Kidney tubule cell (primary cell): Measurements from ENCODE around the gene SLC17A9.
"Not testable (repeated sequence)": the region's sequence is repeated elsewhere in the genome, so short reads cannot be mapped to it uniquely, and the experiment has no call there.

Source experiments
- DNase-seq: peaks from one replicate; pipeline ENCODE4 v3.0.0-alpha.2; 2018; ENCODE audit warnings: low spot score

SLC17A9 gene

DNA sequence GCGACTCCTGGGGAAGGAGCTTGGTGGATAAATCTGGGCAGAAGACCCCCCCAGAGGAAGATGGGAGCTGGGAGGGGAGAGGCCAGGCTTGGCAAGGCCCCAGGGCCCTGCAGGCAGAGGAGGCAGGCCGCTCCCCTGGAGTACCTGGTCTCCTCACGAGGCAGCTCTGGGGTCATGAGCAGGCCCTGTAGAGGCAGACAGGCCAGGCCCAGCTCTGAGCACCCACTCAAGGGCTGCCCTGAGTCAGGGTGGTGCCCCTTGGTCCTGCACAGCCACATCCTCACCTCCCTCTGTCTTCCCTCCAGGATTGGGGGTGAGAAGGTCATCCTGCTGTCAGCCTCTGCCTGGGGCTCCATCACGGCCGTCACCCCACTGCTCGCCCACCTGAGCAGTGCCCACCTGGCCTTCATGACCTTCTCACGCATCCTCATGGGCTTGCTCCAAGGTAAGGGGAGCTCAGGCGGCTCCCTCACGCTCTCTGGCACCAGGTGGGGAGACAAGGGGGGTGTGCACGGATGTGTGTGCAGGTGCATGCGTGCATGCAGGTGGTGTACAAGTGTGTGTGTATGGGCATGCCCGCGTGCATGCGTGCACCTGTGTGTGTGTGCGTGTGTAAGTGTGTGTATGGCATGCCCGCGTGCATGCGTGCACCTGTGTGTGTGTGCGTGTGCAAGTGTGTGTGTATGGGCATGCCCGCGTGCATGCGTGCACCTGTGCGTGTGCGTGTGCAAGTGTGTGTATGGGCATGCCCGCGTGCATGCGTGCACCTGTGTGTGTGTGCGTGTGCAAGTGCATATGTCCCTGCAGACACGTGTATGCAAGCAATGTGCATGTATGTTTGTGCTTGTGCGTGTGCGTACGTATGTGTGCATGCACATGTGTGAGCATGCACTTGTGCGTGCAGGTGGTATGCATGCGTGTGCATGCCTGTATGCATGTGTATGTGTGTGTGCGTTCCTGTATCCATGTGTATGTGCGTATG lies 4.9 kb downstream of the SLC17A9 start:
- DNase-seq, result no peak

DNA sequence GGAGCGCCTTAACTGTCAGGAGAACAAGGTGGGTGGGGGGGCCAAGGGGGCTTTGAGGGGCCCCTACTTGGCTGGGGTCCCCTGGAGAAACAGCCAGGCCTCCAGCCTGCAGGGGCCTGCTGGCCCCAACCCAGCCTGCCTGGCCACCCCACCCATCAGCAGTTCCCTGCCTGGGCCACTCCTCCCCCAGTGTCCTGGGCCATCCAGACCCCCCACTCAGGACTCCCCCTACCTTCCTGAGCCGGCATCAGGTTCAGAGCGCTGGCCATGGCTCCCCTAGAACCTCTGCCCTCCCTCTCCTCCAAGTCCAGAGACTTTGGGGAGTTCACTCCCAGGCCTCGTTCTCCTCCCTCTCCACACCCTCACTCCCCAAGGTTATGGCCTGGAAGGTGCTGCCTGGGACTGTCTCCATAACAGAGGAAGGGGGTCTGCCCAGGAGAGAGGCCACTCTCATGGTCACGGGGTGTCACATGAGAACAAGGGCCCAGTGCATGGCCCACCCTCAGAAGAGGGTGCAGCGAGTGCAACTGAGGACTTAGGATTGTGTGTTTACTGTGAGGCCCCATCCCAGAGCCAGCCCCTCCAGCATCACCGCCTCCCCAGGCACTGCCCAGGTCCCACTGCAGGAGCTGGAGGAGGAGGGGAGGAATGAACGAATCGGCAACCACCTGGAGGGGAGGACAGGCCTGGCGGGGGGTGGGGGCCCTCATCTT lies 6.0 kb downstream of the SLC17A9 start:
- DNase-seq, result no peak

DNA sequence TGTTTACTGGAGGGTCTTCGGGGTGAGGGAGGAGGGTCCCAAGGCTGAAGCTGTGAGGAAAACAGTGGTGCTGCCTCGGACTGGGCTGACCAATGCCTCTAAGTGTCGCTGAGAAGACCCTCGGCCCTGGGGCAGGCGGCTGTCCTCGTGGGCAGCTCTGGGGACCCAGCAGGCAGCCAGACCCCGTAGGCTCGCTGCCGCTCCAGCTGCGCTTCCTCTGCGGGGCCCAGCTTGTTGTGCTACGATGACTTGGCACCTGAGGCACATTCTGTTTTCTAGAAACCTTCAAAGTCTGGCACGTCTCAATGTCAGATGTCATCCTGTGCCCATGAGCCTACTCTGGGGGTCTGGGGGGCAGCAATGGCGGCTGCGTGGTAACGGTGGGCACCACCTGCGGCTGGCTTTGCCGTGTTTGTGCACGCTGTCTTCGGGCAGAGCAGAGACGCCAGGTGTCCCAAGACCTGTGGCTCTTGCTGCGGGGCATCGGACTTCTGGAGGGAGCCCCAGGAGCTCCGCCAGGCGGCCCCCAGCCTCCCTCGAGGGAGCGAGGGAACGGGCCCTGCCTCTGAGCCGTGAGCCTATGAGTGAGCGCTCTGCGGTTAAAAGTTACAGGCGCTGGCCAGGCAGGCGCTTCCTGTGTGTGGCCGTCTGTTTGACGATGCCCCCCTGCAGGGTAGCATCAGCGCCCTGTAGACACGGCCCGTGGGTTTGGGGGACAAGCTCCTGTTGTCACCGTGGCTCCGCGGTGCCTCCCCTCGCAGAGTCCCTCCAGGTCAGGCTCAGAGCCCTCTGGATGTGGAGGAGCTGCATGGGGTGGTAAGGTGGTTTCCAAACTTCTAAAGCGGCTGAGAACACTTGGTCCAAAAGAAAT lies 6.8 kb downstream of the SLC17A9 start:
- no peak for DNase-seq

DNA sequence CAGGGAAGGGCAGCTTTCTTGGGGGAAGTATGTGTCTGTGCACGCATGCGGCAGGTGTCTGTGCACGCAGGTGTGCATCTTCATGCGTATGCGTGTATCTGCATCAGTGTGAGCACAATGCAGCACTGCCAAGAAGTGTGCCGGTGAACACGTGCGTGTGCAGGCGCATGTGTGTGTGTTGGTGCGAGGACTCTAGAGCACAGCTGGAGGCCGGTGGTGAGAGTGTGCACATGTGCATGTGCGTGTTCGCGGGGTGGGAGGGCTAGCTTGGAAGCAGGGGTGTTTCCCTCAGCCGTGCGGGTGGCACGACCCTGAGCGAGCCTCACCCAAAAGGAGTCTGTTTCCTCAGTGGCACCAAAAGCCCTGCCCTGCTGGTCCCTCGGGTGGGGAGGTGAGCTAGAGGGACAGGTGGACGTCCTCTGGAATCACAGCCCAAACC lies 7.5 kb downstream of the SLC17A9 start:
- no peak for DNase-seq

DNA sequence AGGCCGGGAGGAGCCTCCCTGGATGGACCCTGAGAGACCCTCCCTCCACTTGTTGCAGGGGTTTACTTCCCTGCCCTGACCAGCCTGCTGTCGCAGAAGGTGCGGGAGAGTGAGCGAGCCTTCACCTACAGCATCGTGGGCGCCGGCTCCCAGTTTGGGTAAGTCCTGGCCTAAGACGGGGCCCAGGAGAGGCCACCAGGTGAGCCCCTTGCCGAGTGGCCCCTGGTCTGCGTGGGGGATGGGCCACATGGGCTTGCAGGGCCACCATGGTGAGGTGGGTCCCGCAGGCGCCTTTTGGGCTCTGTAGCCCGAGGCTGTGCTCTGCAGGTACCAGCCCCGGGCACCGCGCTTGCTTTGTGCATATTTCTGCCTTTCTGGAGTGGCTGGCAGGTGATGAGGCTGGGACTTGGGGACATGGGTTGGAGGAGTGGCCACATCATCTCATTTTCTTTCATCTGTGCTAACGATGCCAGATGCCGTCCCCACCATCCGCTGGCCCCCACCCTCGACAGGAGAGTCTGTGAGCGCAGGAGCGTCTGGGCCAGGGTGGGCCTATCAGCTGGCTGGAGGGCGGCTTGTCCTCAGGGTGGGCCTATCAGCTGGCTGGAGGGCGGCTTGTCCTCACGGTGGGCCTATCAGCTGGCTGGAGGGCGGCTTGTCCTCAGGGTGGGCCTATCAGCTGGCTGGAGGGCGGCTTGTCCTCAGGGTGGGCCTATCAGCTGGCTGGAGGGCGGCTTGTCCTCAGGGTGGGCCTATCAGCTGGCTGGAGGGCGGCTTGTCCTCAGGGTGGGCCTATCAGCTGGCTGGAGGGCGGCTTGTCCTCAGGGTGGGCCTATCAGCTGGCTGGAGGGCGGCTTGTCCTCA lies 8.2 kb downstream of the SLC17A9 start:
- not testable (repeated sequence) for DNase-seq

DNA sequence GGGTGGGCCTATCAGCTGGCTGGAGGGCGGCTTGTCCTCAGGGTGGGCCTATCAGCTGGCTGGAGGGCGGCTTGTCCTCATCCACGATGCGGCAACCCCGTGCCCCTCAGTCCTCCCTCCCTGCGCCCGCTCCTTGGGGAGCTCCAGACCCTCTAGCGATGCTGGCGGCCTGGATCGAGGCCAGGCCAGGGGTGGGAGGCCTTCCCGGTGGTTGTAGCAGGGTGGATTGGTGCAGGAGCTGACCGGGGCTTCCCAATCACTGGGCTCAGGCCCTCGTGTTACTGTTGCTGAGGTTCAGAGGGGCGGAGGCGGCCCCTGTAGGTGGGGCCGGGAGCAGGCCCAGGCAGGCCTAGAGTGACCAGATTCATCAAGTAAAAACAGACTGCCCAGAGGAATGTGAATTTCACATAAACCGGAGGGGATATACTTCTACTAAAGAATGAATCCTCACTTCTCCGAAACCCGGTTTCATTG lies 8.8 kb downstream of the SLC17A9 start:
- no peak for DNase-seq

DNA sequence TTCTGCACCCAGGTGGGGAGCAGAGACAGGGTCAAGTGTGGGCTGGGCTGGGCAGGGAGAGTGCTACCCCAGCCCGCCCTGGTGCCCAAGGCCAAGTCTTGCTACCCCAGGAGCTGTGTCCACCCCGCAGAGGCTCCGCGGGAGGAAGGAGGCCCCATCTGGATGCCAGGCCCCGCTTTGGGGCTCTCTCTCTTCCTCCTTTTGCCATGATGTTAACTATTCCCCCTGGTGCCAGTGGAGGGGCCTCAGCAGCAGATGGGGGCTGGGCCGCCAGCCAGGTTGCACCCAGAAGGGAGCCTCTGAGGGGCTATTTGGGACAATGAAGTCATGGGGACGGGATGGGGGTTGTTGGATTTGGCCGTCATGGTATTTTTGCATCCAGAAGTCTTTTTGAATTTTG lies 9.3 kb downstream of the SLC17A9 start:
- no peak for DNase-seq

DNA sequence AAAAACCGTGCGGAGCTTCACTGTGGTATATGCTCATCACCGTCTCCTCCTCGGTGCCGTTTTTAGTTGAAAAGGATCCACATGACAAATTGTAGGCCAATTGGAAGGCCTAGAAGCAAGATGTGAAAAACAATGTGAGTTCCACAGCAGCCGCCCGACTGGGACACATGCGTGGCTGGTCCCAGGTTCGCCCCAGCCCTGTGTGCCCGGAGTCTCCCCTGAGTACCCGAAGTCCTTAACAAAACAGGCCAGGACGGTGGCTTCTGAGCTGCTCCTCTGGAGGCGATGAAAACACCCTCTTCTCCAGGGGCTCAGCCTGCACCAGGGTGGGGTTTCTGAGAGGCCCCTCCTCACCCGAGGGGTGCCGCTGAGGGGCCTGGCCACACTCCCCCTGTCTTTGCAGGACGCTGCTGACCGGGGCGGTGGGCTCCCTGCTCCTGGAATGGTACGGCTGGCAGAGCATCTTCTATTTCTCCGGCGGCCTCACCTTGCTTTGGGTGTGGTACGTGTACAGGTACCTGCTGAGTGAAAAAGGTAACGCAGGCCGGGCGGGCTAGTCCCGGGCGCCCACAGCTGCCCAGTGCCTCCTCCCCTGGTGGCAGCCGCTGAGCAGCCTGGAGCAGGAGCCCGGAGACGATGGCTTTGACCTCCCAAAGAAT lies 9.8 kb downstream of the SLC17A9 start:
- no peak for DNase-seq

DNA sequence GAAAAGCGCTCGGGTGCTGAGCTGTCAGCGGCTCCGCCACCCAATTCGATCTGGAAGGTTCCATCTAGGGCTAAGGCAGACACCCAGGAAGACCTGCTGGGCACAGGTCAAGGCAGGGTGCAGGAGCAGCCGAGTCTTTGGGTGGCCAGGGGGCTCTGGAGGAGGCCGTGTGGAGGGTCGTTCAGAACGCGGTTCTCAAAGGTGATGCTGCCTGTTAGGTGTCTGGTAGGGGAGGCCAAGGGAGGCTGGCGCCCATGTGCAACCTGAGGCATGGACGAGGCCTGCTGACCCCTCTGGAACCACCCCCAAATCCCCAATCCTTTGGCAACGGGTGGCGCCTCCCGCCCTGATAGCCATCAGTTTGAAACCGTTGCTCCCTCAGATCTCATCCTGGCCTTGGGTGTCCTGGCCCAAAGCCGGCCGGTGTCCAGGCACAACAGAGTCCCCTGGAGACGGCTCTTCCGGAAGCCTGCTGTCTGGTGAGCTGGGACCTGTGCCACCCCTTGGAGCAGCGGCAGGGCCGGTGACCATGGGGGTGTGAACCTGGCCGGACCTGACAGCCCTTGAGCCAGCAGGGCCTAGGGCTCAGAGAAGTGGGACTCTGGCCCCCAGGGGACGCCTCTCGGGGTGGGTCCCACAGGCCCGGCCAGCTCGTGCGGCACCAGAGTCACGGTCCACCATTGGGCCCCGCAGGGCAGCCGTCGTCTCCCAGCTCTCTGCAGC lies 10.5 kb downstream of the SLC17A9 start:
- no peak for DNase-seq

DNA sequence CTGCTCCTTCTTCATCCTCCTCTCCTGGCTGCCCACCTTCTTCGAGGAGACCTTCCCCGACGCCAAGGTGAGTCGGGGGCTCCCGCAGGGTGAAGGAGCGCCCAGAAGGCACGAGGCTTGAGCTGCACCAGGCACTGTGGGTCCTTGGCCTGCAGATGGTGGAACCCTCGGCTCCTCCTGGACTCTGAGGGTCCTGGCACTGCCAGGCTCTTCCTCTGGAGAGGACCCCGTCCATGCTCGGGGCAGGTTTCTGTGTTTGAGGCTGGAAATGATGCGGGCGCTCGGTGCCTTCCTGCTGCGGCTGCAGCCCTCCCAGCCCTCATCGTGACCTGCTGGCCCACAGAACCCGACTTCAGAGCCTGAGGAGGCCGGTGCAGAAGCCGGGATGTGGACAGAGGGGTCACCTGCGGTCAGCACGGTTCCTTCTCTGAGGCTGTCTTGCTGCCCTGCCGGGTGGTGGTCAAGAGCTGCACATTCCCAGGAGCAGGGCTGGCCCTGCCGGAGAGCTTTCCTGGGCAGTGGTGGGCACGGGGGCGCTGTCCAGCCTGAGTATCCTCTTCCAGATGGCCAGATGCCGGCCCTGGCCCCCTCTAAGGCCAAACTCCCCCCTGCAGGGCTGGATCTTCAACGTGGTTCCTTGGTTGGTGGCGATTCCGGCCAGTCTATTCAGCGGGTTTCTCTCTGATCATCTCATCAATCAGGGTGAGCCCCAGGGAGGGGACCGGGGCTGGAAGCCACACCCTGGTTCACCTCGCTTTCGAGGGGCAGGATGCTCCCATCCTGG lies 11.3 kb downstream of the SLC17A9 start:
- DNase-seq, result no peak

DNA sequence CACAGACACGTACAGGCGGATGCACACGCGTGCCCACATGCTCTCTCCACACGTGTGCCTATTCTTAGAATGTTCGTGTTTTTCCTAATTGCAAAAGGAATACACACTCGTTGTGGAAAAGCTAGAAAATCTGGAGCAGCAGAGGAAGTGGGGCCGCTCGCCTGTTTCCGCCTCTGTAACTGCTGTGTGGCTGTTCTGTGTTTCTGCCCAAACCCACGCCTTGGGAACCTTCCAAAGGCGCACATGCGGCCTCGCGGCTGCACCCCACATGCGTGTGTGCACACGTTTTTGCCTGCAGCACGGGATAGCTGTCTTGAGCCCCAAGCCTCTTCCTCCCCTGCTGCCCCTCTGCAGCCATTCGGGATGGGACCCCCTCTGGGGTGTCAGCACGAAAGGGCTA lies 12.2 kb downstream of the SLC17A9 start:
- DNase-seq, result no peak

DNA sequence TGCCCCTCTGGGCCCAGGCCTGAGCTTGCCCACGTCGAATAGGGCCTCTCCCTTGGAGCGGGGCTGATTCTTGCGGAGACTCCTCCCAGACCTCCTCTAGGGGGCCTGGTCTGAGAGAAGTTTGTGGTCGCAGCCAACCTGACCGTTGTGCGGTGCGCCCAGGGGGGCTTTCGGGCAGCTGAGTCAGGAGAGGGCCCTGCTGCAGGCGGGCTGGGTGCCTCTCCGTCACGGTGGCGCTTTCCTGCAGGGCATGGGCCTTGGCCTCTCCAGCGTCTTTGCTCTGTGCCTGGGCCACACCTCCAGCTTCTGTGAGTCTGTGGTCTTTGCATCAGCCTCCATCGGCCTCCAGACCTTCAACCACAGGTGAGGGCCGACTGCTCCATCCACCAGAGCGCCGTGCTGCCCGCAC lies 12.9 kb downstream of the SLC17A9 start:
- no peak for DNase-seq

DNA sequence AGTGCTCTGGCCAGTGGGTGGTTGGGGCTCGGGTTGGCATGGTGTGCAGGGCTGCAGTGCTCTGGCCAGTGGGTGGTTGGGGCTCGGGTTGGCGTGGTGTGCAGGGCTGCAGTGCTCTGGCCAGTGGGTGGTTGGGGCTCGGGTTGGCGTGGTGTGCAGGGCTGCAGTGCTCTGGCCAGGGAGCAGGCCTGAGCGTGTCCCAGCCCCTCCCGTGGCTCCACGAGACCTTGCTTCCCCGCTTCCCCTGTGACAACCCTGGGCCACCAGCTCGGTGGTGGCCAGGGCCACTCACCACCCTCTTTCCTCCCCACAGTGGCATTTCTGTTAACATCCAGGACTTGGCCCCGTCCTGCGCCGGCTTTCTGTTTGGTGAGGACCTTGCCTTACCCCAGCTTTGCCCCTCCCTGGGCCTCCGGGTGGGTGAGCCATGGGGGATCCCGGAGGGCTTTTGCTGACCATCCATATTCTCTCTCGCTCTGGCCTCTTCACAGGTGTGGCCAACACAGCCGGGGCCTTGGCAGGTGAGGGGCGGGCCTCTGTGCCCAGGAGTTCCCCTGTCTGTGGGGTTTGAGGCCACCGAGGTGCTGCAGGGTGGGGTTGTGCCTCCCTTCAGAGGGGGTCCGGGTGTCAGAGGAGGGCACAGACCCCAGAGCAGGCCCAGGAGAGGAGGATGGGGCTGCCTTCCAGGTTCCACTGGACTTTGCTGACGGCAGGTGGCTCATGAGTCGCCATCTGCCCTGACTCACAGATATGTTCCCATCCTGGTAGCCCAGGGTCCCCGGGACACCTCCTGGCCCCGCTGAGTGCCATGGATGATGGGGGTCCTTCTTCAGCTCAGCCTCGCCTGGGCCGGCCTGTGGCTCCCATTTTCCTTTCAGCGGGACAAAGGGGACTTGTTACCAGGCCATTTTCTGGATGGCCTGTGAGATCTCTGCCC lies 14.0 kb downstream of the SLC17A9 start:
- no peak for DNase-seq

DNA sequence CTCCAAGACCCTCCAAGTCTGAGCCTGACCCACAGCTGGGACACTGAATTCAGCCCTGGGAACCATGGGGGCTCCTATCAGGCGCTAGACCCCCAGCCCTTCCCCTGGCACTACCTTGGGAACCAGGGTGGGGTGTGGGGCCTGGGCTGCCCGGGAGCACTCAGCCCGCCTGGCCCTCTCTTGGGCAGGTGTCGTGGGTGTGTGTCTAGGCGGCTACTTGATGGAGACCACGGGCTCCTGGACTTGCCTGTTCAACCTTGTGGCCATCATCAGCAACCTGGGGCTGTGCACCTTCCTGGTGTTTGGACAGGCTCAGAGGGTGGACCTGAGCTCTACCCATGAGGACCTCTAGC lies 14.6 kb downstream of the SLC17A9 start:
- no peak for DNase-seq

DNA sequence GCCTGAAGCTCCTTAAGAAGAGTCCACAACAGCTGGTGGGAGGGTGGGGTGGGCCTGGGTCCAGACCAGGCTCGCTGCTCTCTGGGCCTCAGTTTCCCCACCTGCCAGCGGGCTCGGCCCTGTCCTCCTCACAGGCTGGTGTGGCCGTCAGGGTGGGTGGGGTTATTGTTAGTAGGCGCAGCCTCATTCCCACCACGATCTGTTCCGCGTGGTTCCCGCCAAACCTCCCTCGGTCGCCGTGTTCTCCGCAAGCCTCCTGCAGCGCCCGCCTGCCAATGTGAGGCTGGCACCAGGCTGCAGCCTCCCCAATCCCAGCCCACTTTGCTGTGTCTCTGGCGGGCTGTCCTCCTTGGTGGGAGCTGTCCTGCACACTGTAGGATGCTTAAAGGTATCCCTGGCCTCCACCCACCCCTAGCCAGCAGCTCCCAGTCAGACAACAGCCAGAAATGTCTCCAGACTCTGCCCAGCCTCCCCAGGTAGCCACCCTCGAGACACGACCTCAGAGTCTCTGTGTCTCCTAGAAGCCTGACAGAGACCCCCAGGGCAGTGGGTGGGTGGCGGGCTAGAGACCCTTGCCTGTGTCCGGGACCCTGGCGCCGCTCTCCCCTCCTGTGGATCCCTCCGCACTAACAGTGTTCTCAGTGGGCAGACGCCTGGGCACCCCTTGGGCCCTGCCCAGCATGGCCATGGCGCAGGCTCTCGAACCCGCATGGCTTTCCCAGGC lies 15.3 kb downstream of the SLC17A9 start:
- no peak for DNase-seq

DNA sequence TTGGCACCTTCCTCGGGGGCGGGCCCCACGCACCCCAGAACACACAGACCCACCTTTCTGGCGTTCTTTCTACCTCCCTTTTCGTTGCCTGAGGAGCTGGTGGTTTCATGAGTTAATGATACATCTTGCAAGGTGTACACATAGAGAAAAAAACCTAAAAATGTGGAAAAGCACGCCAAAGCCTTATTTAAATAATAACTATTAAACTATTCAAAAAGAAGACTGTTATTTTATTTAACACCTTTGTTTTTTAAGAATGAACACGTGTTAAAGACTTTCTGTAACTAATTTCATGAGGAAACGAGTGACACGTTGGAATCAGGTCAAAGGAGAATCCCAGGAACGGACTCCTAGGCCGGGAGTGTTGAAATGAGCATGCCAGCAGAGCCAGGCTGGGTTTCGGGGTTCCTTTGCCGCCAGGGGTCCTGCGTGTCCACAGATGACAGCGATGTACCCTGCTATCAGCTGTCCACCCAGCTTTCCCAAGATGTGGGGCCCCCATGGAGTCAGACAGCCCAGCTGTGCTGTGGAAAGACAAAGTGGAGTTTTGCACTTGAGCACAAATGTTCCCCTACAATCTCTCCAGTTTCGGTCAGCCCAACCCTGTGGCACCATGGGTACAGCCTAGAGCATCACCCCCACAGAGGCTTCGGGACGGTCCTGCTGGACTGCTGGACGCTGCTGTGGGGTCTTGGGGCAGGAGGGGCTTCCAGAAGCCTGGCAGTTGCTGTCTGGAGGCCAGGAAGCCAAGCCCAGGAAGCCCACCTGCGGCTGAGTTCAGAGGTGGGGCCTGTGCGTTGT lies 16.1 kb downstream of the SLC17A9 start:
- no peak for DNase-seq
